Spleen (tissue), 11 donors: Measurements from ENCODE around the gene PLCB4. TPM values are rescaled to one million over a fixed set of nuclear protein-coding genes. Genes with fewer than 3 reads are reported as not detected.

Experiments used
- DNase-seq: peaks from one replicate; pipeline ENCODE4 v3.0.0-alpha.2; 2020
- H3K27ac ChIP-seq, 8 donors: fragments of 200-600 bp; sonication (generic) in 7 of 8; 1 replicate in 4 of 8; 2 replicates in 4 of 8; pipeline versions ENCODE4 v1.5.0 to v1.8.0; 2016 to 2021; ENCODE audit warnings: inconsistent platforms in 4 of 8, mild to moderate bottlenecking in 4 of 8, moderate library complexity in 1 of 8
- H3K27me3 ChIP-seq, 7 donors: fragments of 200-600 bp; sonication (generic) in 6 of 7; replicated peaks in 1 of 7; 1 replicate in 4 of 7; 2 replicates in 3 of 7; pipeline versions ENCODE4 v1.5.0 to v1.8.0; 2016 to 2021; ENCODE audit warnings: inconsistent platforms in 3 of 7, mild to moderate bottlenecking in 1 of 7
- H3K36me3 ChIP-seq, 6 donors: fragments of 200-600 bp; sonication (generic) in 5 of 6; 1 replicate in 4 of 6; 2 replicates in 2 of 6; pipeline versions ENCODE4 v1.5.0 to v1.8.0; 2016 to 2021; ENCODE audit warnings: inconsistent platforms in 2 of 6
- H3K4me1 ChIP-seq, 6 donors: fragments of 200-600 bp; sonication (generic) in 5 of 6; 1 replicate in 3 of 6; 2 replicates in 3 of 6; pipeline versions ENCODE4 v1.5.0 to v1.8.0; 2016 to 2021; ENCODE audit warnings: inconsistent platforms in 3 of 6
- H3K4me3 ChIP-seq, 8 donors: fragments of 200-600 bp; sonication (generic) in 7 of 8; 1 replicate in 4 of 8; 2 replicates in 4 of 8; pipeline versions ENCODE4 v1.5.0 to v1.8.0; 2016 to 2021; ENCODE audit warnings: inconsistent platforms in 4 of 8, mild to moderate bottlenecking in 4 of 8, moderate library complexity in 2 of 8
- H3K9me3 ChIP-seq, 8 donors: fragments of 200-600 bp; sonication (generic) in 7 of 8; 1 replicate in 4 of 8; 2 replicates in 4 of 8; pipeline versions ENCODE4 v1.5.0 to v1.8.0; 2016 to 2021; ENCODE audit warnings: inconsistent platforms in 4 of 8
- CTCF ChIP-seq, 11 experiments: fragments of 200-600 bp in 7 of 11; fragments of 450-650 bp in 4 of 11; sonication (generic) in 4 of 11; IDR thresholded peaks in 8 of 11; conservative IDR thresholded peaks in 3 of 11; 1 replicate in 7 of 11; 2 replicates in 4 of 11; pipeline versions ENCODE4 v1.4.0 to v1.8.0; 2016 to 2021; ENCODE audit warnings: antibody characterized with exemption in 11 of 11, inconsistent platforms in 4 of 11, mild to moderate bottlenecking in 1 of 11
- POLR2A ChIP-seq, 3 donors: fragments of 450-650 bp; IDR thresholded peaks; one replicate each; pipeline ENCODE4 v1.5.1; 2017; ENCODE audit warnings: antibody characterized with exemption in 3 of 3, mild to moderate bottlenecking in 1 of 3
- POLR2AphosphoS5 ChIP-seq, 3 donors: sonication (generic); formaldehyde crosslinking; IDR thresholded peaks; one replicate each; pipeline ENCODE4 v1.5.1; 2017; ENCODE audit warnings: antibody characterized with exemption in 3 of 3
- WGBS, 5 donors: extraction: QIAGEN DNeasy Blood & Tissue Kit in 3 of 5; methylation state at CpG; one replicate each; pipeline versions ENCODE4 v1.1.5 to v1.1.7; 2013 to 2018; 5-methylcytosine and 5-hydroxymethylcytosine counted together
- intact Hi-C: fragments of 100-400 bp; cut with DNase I; formaldehyde crosslinking; loops from one replicate; pipeline ENCODE4 v1.15.0; 2023; ENCODE audit warnings: low total_unique reads
- polyA plus RNA-seq, 3 donors: library from polyadenylated mRNA; stranded (reverse); fragments of 200-250 nt; gene quantifications; one replicate each; pipeline ENCODE4 v1.2.1, GENCODE V29; 2013
- total RNA-seq, 7 donors: library from RNA; depleted of rRNA in 3 of 7; stranded (reverse); fragments of >200 nt in 3 of 7; fragmentation: NEBNext Ultra II Directional in 4 of 7; extraction: Animal tissue kit (Norgen Biotek cat#: 25700) in 4 of 7; gene quantifications; one replicate each; pipeline versions ENCODE4 v1.1.0 to v1.2.1, GENCODE V29; 2016 to 2021
- donor health status: healthy with polysubstance abuse.
- donor health status: DM: no; HTN: no; CAD: no; lungs with moderate emphysema.
- donor health status: DM: no; HTN: no; CAD: no.
- donor health status: Bipolar disorder and iron deficiency.
- donor health status: healthy.
- donor health status: DM: no; HTN: no; CAD: no.
- donor health status: DM: yes; HTN: yes; CAD: no.

PLCB4 gene
- total and polyA plus RNA-seq, 10 donors: 0.43 to 4.9 (median 1.6) TPM

- Histone ChIP-seq H3K4me1 (no peaks in the 10 kb centered on the region), H3K27ac (no peak overlapping the region), H3K36me3 (no peaks in the 10 kb centered on the region), H3K4me3 (no peak overlapping the region), H3K27me3 (no peaks in the 10 kb centered on the region), H3K9me3 (no peaks in the 10 kb centered on the region)
- TF ChIP-seq CTCF (IDR thresholded peaks at IDR 0.05 in 8 of 11, conservative IDR thresholded peaks at IDR 0.05 in 3 of 11) (no peak), POLR2A (IDR thresholded peaks at IDR 0.05) (no peak), POLR2AphosphoS5 (IDR thresholded peaks at IDR 0.05) (no peak)
- DNase-seq: no peak
- intact Hi-C loops: no loop called here
Observed at GRCh38 chr20:9475456-9475855, 406.6 kb downstream of the PLCB4 start.

DNA sequence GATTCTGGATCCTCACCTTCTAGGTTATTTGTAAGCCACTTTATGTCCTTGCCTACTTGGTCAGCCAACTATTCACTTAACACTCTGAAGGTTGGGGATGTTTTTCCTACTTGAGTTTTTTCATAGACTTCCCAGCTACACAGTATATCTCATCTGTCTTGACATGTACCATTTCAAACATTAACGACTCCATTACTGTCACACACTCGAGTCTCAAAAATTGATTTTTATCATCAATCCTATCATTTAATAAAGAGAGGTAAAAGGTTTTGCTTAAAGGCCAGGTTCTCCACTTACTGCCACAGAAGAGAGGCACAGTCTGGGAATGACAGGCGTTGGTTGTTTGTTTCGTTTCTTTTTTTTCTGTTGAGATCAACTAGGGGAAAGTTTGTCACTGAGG is 407.3 kb downstream of the PLCB4 start:
- no peaks in the 10 kb centered on the region for H3K9me3 ChIP-seq
- no peak for DNase-seq
- no peak for TF ChIP-seq CTCF (IDR thresholded peaks at IDR 0.05 in 8 of 11, conservative IDR thresholded peaks at IDR 0.05 in 3 of 11)
- TF ChIP-seq POLR2A (IDR thresholded peaks at IDR 0.05): no peak
- TF ChIP-seq POLR2AphosphoS5 (IDR thresholded peaks at IDR 0.05): no peak
- no peaks in the 10 kb centered on the region for H3K4me1 ChIP-seq
- WGBS, 5 donors: 61 to 86% (median 67%) methylated on average over 4 of the region's 4 CpGs
- no peaks in the 10 kb centered on the region for H3K36me3 ChIP-seq
- intact Hi-C loops: no loop called here
- no peak overlapping the region for H3K4me3 ChIP-seq
- H3K27me3 ChIP-seq: no peaks in the 10 kb centered on the region
- H3K27ac ChIP-seq: no peak overlapping the region

DNA sequence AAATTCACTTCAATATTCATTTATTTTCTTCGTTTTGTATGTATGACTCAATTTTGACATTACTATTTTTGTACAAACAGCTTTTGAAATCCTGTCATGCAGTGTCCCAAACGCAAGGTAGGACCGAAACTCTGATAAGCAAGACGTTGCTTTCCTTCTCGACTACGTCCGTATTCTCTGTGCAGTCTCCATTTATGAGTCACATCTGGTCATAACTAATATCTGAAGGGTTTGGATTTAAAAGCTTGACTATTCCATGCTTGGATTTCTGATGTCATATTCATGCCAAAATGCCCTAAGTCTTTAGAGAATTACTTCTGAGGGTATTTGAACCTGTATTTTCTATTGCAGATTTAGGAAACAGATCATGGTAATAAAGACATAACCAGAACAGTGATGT is 407.8 kb downstream of the PLCB4 start:
- Histone ChIP-seq H3K27me3 (no peaks in the 10 kb centered on the region), H3K9me3 (no peaks in the 10 kb centered on the region), H3K36me3 (no peaks in the 10 kb centered on the region), H3K4me3 (no peak overlapping the region), H3K4me1 (peaks cover 0 to 2% (median under 1%) of the 10 kb centered on the region in 6 donors), H3K27ac (no peak overlapping the region)
- DNase-seq: no peak
- TF ChIP-seq POLR2A (IDR thresholded peaks at IDR 0.05) (no peak), CTCF (IDR thresholded peaks at IDR 0.05 in 8 of 11, conservative IDR thresholded peaks at IDR 0.05 in 3 of 11) (no peak), POLR2AphosphoS5 (IDR thresholded peaks at IDR 0.05) (no peak)
- WGBS, 5 donors: 84 to 96% (median 90%) methylated on average over 7 of the region's 7 CpGs
- intact Hi-C loops: no loop called here

DNA sequence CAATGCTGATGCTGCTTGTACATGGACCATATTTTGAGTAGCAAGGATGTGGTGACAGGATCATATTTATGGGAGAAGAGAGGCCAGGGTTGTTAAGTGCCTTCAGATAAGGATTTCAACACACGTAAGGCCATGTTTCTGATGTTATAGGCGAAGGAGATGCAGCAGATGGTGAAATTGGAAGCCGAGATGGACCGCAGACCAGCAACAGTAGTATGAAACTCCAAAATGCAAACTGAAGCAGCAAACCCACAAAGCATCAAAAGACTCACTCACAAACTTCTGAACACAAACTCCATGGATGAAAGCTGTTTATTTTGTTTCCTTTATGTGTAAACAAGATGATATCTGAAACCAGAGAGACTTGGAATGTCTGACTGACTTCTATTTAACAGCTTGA is 409.9 kb downstream of the PLCB4 start:
- DNase-seq: no peak
- Histone ChIP-seq H3K4me1 (peaks cover 0 to 17% (median 10%) of the 10 kb centered on the region in 6 donors), H3K27me3 (no peaks in the 10 kb centered on the region), H3K4me3 (no peak overlapping the region), H3K36me3 (no peaks in the 10 kb centered on the region), H3K9me3 (no peaks in the 10 kb centered on the region), H3K27ac (no peak overlapping the region)
- intact Hi-C loops: no loop called here
- WGBS, 5 donors: 89 to 92% (median 90%) methylated on average over 4 of the region's 4 CpGs
- TF ChIP-seq POLR2A (IDR thresholded peaks at IDR 0.05) (no peak), POLR2AphosphoS5 (IDR thresholded peaks at IDR 0.05) (no peak), CTCF (IDR thresholded peaks at IDR 0.05 in 8 of 11, conservative IDR thresholded peaks at IDR 0.05 in 3 of 11) (no peak)
